GM19351 (cell line): ENCODE results near the gene SALL4.
"Not testable (repeated sequence)": the region's sequence is repeated elsewhere in the genome, so short reads cannot be mapped to it uniquely, and the experiment has no call there.

Experiments
- ATAC-seq: cut with Tn5 transposase; IDR thresholded peaks from one replicate; pipeline ENCODE4 v1.9.1; 2021; ENCODE audit warnings: mild to moderate bottlenecking, moderate library complexity; ENCODE audit not compliant: unreplicated experiment

The SALL4 gene

GRCh38 chr20:51802170-51802751 lies at the start of gene SALL4:
Gene SALL4 (minus strand): TSS chr20:51802521. CDS start chr20:51802408, 113 bp downstream.
- ATAC-seq = no peak

- ATAC-seq = no peak
These were observed 46.0 kb upstream of the SALL4 start for GRCh38 chr20:51848346-51848745.

GRCh38 chr20:51840865-51841264 lies 38.5 kb upstream of the SALL4 start:
- ATAC-seq = no peak

GRCh38 chr20:51837876-51838420 lies 35.6 kb upstream of the SALL4 start:
- ATAC-seq = no peak

GRCh38 chr20:51837436-51837835 lies 35.1 kb upstream of the SALL4 start:
- no peak for ATAC-seq

GRCh38 chr20:51833326-51833725 lies 31.0 kb upstream of the SALL4 start:
- no peak for ATAC-seq

GRCh38 chr20:51832276-51832675 lies 30.0 kb upstream of the SALL4 start:
- no peak for ATAC-seq

GRCh38 chr20:51831866-51832265 lies 29.5 kb upstream of the SALL4 start:
- ATAC-seq = no peak

GRCh38 chr20:51830538-51830937 lies 28.2 kb upstream of the SALL4 start:
- no peak for ATAC-seq

GRCh38 chr20:51828762-51829161 lies 26.4 kb upstream of the SALL4 start:
- ATAC-seq = no peak

- no peak for ATAC-seq
These were observed 24.1 kb upstream of the SALL4 start for GRCh38 chr20:51826372-51826771.

GRCh38 chr20:51818479-51819008 lies 16.2 kb upstream of the SALL4 start:
- no peak for ATAC-seq

- ATAC-seq = not testable (repeated sequence)
These were observed 14.5 kb upstream of the SALL4 start for GRCh38 chr20:51816856-51817255.

- ATAC-seq = no peak
These were observed 13.2 kb upstream of the SALL4 start for GRCh38 chr20:51815383-51816076.

GRCh38 chr20:51812861-51813260 lies 10.5 kb upstream of the SALL4 start:
- ATAC-seq = no peak

- no peak for ATAC-seq
These were observed 9.3 kb upstream of the SALL4 start for GRCh38 chr20:51811514-51812128.

GRCh38 chr20:51811042-51811355 lies 8.7 kb upstream of the SALL4 start:
- no peak for ATAC-seq

GRCh38 chr20:51810155-51811041 lies 8.1 kb upstream of the SALL4 start:
- ATAC-seq = no peak

- no peak for ATAC-seq
These were observed 5.5 kb upstream of the SALL4 start for GRCh38 chr20:51807720-51808250.

- no peak for ATAC-seq
These were observed 2.4 kb upstream of the SALL4 start for GRCh38 chr20:51804754-51805153.
